ENCODE data around the gene WNT6. TPM values are rescaled to one million over a fixed set of nuclear protein-coding genes. Genes with fewer than 3 reads are reported as not detected.

WNT6 gene
- total RNA-seq, 4 donors from 2014 or later: 2.7 to 5.1 TPM; not detected in 2

GRCh38 chr2:218895759-218896500 is 36.3 kb downstream of the WNT6 start:
- no peak for DNase-seq
- H3K9me3 ChIP-seq: no peaks in the 10 kb centered on the region
- TF ChIP-seq POLR2A (IDR thresholded peaks at IDR 0.05): no peak
- TF ChIP-seq, protein P1, sequence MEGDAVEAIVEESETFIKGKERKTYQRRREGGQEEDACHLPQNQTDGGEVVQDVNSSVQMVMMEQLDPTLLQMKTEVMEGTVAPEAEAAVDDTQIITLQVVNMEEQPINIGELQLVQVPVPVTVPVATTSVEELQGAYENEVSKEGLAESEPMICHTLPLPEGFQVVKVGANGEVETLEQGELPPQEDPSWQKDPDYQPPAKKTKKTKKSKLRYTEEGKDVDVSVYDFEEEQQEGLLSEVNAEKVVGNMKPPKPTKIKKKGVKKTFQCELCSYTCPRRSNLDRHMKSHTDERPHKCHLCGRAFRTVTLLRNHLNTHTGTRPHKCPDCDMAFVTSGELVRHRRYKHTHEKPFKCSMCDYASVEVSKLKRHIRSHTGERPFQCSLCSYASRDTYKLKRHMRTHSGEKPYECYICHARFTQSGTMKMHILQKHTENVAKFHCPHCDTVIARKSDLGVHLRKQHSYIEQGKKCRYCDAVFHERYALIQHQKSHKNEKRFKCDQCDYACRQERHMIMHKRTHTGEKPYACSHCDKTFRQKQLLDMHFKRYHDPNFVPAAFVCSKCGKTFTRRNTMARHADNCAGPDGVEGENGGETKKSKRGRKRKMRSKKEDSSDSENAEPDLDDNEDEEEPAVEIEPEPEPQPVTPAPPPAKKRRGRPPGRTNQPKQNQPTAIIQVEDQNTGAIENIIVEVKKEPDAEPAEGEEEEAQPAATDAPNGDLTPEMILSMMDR (IDR thresholded peaks at IDR 0.05): no peak
- H3K27me3 ChIP-seq: peaks cover 50% of the 10 kb centered on the region
- no peak overlapping the region for H3K4me3 ChIP-seq (replicated peaks in 1 of 3)
- 15 to 24% methylated on average over 7 to 8 of the region's 8 CpGs for WGBS, 2 donors
- H3K4me1 ChIP-seq: peaks cover 6 to 24% of the 10 kb centered on the region in 2 donors
- intact Hi-C loops (cut with DNase I): no loop called here
- H3K27ac ChIP-seq: no peak overlapping the region
- H3K36me3 ChIP-seq: no peaks in the 10 kb centered on the region

- DNase-seq: no peak
- Histone ChIP-seq H3K36me3 (no peaks in the 10 kb centered on the region), H3K27ac (no peak overlapping the region), H3K4me3 (replicated peaks in 1 of 3) (no peak overlapping the region), H3K9me3 (no peaks in the 10 kb centered on the region), H3K27me3 (peaks cover 53% of the 10 kb centered on the region), H3K4me1 (peaks cover 6 to 24% of the 10 kb centered on the region in 2 donors)
- TF ChIP-seq, protein P1 (IDR thresholded peaks at IDR 0.05): no peak
- TF ChIP-seq POLR2A (IDR thresholded peaks at IDR 0.05): no peak
- intact Hi-C loops (cut with DNase I): no loop called here
- WGBS, 2 donors: 3 to 4% methylated on average over 22 to 23 of the region's 40 CpGs
These were observed 37.1 kb downstream of the WNT6 start for GRCh38 chr2:218896501-218897393.

- DNase-seq: no peak
- intact Hi-C loops (cut with DNase I): no loop called here
- no peaks in the 10 kb centered on the region for H3K9me3 ChIP-seq
- peaks cover 6 to 22% of the 10 kb centered on the region in 2 donors for H3K4me1 ChIP-seq
- H3K4me3 ChIP-seq (replicated peaks in 1 of 3): no peak overlapping the region
- TF ChIP-seq, protein P1 (IDR thresholded peaks at IDR 0.05): no peak
- no peak for TF ChIP-seq POLR2A (IDR thresholded peaks at IDR 0.05)
- H3K27ac ChIP-seq: no peak overlapping the region
- H3K27me3 ChIP-seq: peaks cover 53% of the 10 kb centered on the region
- no peaks in the 10 kb centered on the region for H3K36me3 ChIP-seq
- WGBS, 2 donors: 5 to 11% methylated on average over 16 to 29 of the region's 34 CpGs
These were observed 37.9 kb downstream of the WNT6 start for GRCh38 chr2:218897394-218898108.

DNA sequence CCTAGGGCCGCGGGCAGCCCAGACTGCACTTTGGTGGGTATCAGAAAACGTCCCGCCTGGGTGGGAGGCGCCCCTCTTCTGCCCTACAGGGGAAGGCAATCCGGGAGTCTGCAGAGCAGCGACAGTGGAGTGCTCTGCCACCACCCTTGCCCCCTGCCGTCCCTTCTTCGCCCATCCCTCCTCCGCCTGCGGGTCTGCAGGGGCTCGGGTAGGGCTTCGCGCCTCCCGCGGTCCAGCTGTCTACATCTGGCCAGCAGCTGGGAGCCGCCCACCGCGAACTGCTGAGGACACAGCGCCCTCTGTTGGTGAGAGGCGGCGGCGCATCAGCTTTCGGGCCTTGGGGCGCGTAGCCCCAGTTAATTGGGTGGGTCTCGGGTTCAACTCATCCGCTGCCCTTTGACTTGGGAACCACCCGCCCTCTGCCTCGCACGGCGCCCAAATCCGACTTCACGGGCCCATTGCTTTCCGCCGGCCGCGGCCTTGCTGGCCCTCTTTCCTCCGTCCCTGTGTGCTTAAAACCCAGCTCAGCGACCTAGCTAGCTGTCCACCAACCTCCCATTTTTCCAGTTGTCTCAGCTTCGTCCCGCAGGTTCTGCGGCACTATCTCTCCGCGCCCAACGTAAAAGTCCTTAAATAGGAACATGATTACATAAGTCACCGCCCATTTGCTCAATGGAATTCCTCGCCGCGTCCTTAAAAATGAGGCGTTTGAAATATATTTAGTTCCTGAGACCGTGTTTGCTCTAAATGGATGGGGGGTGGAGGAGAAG is 38.7 kb downstream of the WNT6 start:
- no peak for TF ChIP-seq POLR2A (IDR thresholded peaks at IDR 0.05)
- TF ChIP-seq, protein P1 (IDR thresholded peaks at IDR 0.05): peak; percentile 69 to 96 (median 87)

More for the DNA sequence above, 38.7 kb downstream of the WNT6 start:
- no peaks in the 10 kb centered on the region for H3K9me3 ChIP-seq
- peaks cover 2 to 15% of the 10 kb centered on the region in 2 donors for H3K4me1 ChIP-seq
- intact Hi-C loops (cut with DNase I): no loop called here
- DNase-seq: peak; percentile 48 to 56
- 4 to 6% methylated on average over 18 to 25 of the region's 52 CpGs for WGBS, 2 donors
- peaks cover 53% of the 10 kb centered on the region for H3K27me3 ChIP-seq
- H3K4me3 ChIP-seq (replicated peaks in 1 of 3): no peak overlapping the region
- no peak overlapping the region for H3K27ac ChIP-seq
- H3K36me3 ChIP-seq: no peaks in the 10 kb centered on the region

All from thyroid gland (tissue), 4 donors.